ENCODE measurements around the gene SLC37A4. TPM values are rescaled to one million over a fixed set of nuclear protein-coding genes. Genes with fewer than 3 reads are reported as not detected.

The SLC37A4 gene
- total and polyA plus RNA-seq, 2 of the 13 experiments (the other 11 are each of a cell fraction or from before 2014, with no cell fraction given), result 43.0 to 56.1 TPM

DNA sequence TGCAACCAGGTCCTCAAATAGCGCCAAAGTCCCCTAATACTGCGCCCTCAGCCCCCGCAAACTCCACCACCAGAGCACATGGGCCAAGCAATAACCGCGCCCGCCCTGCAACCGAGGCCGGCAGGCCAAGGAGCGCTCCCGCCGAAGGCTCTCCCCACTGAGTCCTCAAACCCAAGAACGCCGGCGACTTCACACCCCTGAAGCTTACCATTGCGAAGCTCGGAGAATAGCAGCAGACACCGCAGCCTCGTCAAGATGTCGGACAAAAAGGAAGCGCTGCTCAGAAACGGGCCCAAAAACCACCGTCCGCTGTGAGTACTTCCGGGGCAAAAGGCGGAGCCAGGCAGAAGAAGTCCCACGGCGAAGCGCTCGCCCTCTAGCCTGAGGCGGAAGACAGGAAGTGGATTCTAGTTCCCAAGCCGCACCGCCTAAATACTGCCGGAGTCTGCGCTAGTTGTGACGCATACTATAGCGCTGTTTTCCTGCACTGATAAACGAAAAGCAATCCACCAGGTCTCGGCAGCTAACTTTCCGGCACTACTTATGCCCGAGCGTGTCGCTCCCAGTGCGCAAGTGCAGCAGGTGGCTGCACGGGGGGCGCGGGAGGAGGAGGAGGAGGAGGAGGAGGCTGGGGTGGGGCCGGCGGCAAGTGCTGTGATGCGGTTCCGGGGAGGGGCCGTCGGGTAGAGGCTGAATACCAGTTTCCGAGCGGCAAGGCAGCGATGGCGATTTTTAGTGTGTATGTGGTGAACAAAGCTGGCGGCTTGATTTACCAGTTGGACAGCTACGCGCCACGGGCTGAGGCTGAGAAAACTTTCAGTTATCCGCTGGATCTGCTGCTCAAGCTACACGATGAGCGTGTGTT is 12.4 kb downstream of the SLC37A4 start, which contains the start of the genes RPS25 and TRAPPC4 (continued):
- TF ChIP-seq, protein P1, sequence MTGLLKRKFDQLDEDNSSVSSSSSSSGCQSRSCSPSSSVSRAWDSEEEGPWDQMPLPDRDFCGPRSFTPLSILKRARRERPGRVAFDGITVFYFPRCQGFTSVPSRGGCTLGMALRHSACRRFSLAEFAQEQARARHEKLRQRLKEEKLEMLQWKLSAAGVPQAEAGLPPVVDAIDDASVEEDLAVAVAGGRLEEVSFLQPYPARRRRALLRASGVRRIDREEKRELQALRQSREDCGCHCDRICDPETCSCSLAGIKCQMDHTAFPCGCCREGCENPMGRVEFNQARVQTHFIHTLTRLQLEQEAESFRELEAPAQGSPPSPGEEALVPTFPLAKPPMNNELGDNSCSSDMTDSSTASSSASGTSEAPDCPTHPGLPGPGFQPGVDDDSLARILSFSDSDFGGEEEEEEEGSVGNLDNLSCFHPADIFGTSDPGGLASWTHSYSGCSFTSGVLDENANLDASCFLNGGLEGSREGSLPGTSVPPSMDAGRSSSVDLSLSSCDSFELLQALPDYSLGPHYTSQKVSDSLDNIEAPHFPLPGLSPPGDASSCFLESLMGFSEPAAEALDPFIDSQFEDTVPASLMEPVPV (CRISPR knock-in tag; IDR thresholded peaks at IDR 0.05), result no peak
- peak; percentile 88 for TF ChIP-seq ZFY (CRISPR knock-in tag; IDR thresholded peaks at IDR 0.05)
- peak; percentile 8 for TF ChIP-seq POGZ (CRISPR knock-in tag; IDR thresholded peaks at IDR 0.05)
- TF ChIP-seq NFRKB (IDR thresholded peaks at IDR 0.05), result no peak
- TF ChIP-seq, protein P2, sequence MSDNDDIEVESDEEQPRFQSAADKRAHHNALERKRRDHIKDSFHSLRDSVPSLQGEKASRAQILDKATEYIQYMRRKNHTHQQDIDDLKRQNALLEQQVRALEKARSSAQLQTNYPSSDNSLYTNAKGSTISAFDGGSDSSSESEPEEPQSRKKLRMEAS (IDR thresholded peaks at IDR 0.05), result peak; percentile 79
- no peak for TF ChIP-seq PCBP1 (IDR thresholded peaks at IDR 0.05; ENCODE audit: borderline replicate concordance, low read depth, low read length)
- no peak for TF ChIP-seq ZNF615 (CRISPR knock-in tag; IDR thresholded peaks at IDR 0.05; ENCODE audit: borderline replicate concordance)
- no peak for TF ChIP-seq MAFG (CRISPR knock-in tag; IDR thresholded peaks at IDR 0.05)
- TF ChIP-seq, protein P3, sequence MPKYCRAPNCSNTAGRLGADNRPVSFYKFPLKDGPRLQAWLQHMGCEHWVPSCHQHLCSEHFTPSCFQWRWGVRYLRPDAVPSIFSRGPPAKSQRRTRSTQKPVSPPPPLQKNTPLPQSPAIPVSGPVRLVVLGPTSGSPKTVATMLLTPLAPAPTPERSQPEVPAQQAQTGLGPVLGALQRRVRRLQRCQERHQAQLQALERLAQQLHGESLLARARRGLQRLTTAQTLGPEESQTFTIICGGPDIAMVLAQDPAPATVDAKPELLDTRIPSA (CRISPR knock-in tag; IDR thresholded peaks at IDR 0.05; ENCODE audit: borderline replicate concordance), result no peak
- TF ChIP-seq, protein P4, sequence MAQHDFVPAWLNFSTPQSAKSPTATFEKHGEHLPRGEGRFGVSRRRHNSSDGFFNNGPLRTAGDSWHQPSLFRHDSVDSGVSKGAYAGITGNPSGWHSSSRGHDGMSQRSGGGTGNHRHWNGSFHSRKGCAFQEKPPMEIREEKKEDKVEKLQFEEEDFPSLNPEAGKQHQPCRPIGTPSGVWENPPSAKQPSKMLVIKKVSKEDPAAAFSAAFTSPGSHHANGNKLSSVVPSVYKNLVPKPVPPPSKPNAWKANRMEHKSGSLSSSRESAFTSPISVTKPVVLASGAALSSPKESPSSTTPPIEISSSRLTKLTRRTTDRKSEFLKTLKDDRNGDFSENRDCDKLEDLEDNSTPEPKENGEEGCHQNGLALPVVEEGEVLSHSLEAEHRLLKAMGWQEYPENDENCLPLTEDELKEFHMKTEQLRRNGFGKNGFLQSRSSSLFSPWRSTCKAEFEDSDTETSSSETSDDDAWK (CRISPR knock-in tag; IDR thresholded peaks at IDR 0.05), result no peak
- TF ChIP-seq, protein P5, sequence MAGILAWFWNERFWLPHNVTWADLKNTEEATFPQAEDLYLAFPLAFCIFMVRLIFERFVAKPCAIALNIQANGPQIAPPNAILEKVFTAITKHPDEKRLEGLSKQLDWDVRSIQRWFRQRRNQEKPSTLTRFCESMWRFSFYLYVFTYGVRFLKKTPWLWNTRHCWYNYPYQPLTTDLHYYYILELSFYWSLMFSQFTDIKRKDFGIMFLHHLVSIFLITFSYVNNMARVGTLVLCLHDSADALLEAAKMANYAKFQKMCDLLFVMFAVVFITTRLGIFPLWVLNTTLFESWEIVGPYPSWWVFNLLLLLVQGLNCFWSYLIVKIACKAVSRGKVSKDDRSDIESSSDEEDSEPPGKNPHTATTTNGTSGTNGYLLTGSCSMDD (CRISPR knock-in tag; IDR thresholded peaks at IDR 0.05), result no peak
- TF ChIP-seq ZNF180 (CRISPR knock-in tag; IDR thresholded peaks at IDR 0.05; ENCODE audit: borderline replicate concordance, low read depth), result no peak
- TF ChIP-seq CBX1 (IDR thresholded peaks at IDR 0.05; ENCODE audit: low read depth), result peak; percentile 59
- no peak for TF ChIP-seq TCF12 (IDR thresholded peaks at IDR 0.05)
- no peak for TF ChIP-seq TCF12 (CRISPR knock-in tag; IDR thresholded peaks at IDR 0.05)
- TF ChIP-seq, protein P6, sequence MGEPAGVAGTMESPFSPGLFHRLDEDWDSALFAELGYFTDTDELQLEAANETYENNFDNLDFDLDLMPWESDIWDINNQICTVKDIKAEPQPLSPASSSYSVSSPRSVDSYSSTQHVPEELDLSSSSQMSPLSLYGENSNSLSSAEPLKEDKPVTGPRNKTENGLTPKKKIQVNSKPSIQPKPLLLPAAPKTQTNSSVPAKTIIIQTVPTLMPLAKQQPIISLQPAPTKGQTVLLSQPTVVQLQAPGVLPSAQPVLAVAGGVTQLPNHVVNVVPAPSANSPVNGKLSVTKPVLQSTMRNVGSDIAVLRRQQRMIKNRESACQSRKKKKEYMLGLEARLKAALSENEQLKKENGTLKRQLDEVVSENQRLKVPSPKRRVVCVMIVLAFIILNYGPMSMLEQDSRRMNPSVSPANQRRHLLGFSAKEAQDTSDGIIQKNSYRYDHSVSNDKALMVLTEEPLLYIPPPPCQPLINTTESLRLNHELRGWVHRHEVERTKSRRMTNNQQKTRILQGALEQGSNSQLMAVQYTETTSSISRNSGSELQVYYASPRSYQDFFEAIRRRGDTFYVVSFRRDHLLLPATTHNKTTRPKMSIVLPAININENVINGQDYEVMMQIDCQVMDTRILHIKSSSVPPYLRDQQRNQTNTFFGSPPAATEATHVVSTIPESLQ (CRISPR knock-in tag; conservative IDR thresholded peaks at IDR 0.05), result no peak
- TF ChIP-seq ZNF761 (CRISPR knock-in tag; conservative IDR thresholded peaks at IDR 0.05), result 0 out of 2 replicates have a peak, but pooled peaks have one; percentile 53
- no peak for TF ChIP-seq ZNF570 (CRISPR knock-in tag; IDR thresholded peaks at IDR 0.05; ENCODE audit: borderline replicate concordance)
- TF ChIP-seq SETDB1 (CRISPR knock-in tag; IDR thresholded peaks at IDR 0.05; ENCODE audit: borderline replicate concordance), result no peak
- TF ChIP-seq BORCS8-MEF2B (CRISPR knock-in tag; IDR thresholded peaks at IDR 0.05), result peak; percentile 37
- no peak for TF ChIP-seq ZNF552 (CRISPR knock-in tag; IDR thresholded peaks at IDR 0.05; ENCODE audit: borderline replicate concordance)
- TF ChIP-seq HMG20A (CRISPR knock-in tag; IDR thresholded peaks at IDR 0.05; ENCODE audit: borderline replicate concordance), result 0 out of 2 replicates have a peak, but pooled peaks have one; percentile 33
- TF ChIP-seq TBL1XR1 (IDR thresholded peaks at IDR 0.05; ENCODE audit: borderline replicate concordance, low read length, partially characterized antibody), result no peak
- TF ChIP-seq MAFF (IDR thresholded peaks at IDR 0.05; ENCODE audit: low read depth, low read length), result no peak

All from HepG2 (cell line).